IMR-90 (cell line): ENCODE measurements around the gene MARVELD2. TPM values are rescaled to one million over a fixed set of nuclear protein-coding genes. Genes with fewer than 3 reads are reported as not detected.
A peak's percentile ranks its signal among the peaks of the same experiment; 100 is the strongest.

Experiments used
- ATAC-seq: fragments of 200-7000 bp; cut with Tn5 transposase; 2 replicates; pipeline ENCODE4 v1.9.1; 2020; ENCODE audit warnings: low read depth, mild to moderate bottlenecking, moderate library complexity
- BruUV-seq: library from RNA; stranded (reverse); fragments of 400-500 nt; replicated peaks from 2 replicates; lab custom pipeline; 2021; lab: Mats Ljungman, UMichigan
- CTCF ChIA-PET: fragments of 300-600 bp; formaldehyde crosslinking; extraction: SDS; loops from one replicate; lab custom pipeline; 2021; ENCODE audit warnings: antibody characterized with exemption; lab: Yijun Ruan, JAX
- POLR2A ChIA-PET: fragments of 300-600 bp; sonication (Branson Sonifier 250); formaldehyde crosslinking; loops from one replicate; lab custom pipeline; 2022; ENCODE audit warnings: antibody characterized with exemption; ENCODE audit not compliant: unreplicated experiment; lab: Charles Lee
- DNase-seq: peaks from one replicate; pipeline ENCODE4 v3.0.0; 2013
- H2AFZ ChIP-seq: replicated peaks from 2 replicates; pipeline ENCODE3; 2013; ENCODE audit warnings: low read length, mild to moderate bottlenecking; ENCODE audit not compliant: poor library complexity
- H2AK5ac ChIP-seq: 2 replicates; pipeline ENCODE4 v1.6.1; 2013; ENCODE audit warnings: low read depth, low read length, inconsistent platforms
- H2AK9ac ChIP-seq: replicated peaks from 2 replicates; pipeline ENCODE3; 2013; ENCODE audit warnings: mild to moderate bottlenecking, low read depth, low read length, moderate library complexity; ENCODE audit not compliant: poor library complexity
- H2BK120ac ChIP-seq: 2 replicates; pipeline ENCODE4 v1.6.1; 2013; ENCODE audit warnings: low read depth, low read length, inconsistent platforms
- H2BK15ac ChIP-seq: 3 replicates; pipeline ENCODE4 v1.6.1; 2013; ENCODE audit warnings: low read depth, low read length, inconsistent platforms
- H2BK20ac ChIP-seq: 2 replicates; pipeline ENCODE4 v1.6.1; 2013; ENCODE audit warnings: low read depth, mild to moderate bottlenecking, inconsistent platforms, low read length, moderate library complexity
- H2BK5ac ChIP-seq: 2 replicates; pipeline ENCODE4 v1.6.1; 2013; ENCODE audit warnings: mild to moderate bottlenecking, low read depth, low read length, inconsistent platforms; ENCODE audit not compliant: poor library complexity, severe bottlenecking
- H3K14ac ChIP-seq: replicated peaks from 2 replicates; pipeline ENCODE4 v1.6.1; 2013; ENCODE audit warnings: low read depth, low read length, inconsistent platforms
- H3K18ac ChIP-seq: 2 replicates; pipeline ENCODE4 v1.6.1; 2013; ENCODE audit warnings: low read depth, low read length, control low read depth
- H3K23ac ChIP-seq: 2 replicates; pipeline ENCODE4 v1.6.1; 2013; ENCODE audit warnings: low read depth, low read length, inconsistent platforms
- H3K27ac ChIP-seq: 2 replicates; pipeline ENCODE4 v1.5.1; 2013; ENCODE audit warnings: mild to moderate bottlenecking, control low read depth, low read length; ENCODE audit not compliant: insufficient read depth
- H3K27me3 ChIP-seq: 2 replicates; pipeline ENCODE4 v1.6.1; 2013; ENCODE audit warnings: low read length; ENCODE audit not compliant: control insufficient read depth, insufficient read depth
- H3K36me3 ChIP-seq: 2 replicates; pipeline ENCODE4 v1.6.1; 2013; ENCODE audit warnings: low read length, mixed read lengths; ENCODE audit not compliant: control insufficient read depth, insufficient read depth
- H3K4ac ChIP-seq: 2 replicates; pipeline ENCODE4 v1.6.1; 2013; ENCODE audit warnings: low read depth, low read length, inconsistent platforms
- H3K4me1 ChIP-seq: 2 replicates; pipeline ENCODE4 v1.6.1; 2013; ENCODE audit warnings: low read length, mixed read lengths; ENCODE audit not compliant: control insufficient read depth, insufficient read depth
- H3K4me2 ChIP-seq: 2 replicates; pipeline ENCODE4 v1.6.1; 2013; ENCODE audit warnings: low read depth, mild to moderate bottlenecking, control low read depth, low read length, moderate library complexity
- H3K4me3 ChIP-seq: 2 replicates; pipeline ENCODE4 v1.5.1; 2013; ENCODE audit warnings: low read depth, mild to moderate bottlenecking, control low read depth, low read length, moderate library complexity; ENCODE audit not compliant: insufficient read depth
- H3K56ac ChIP-seq: 2 replicates; pipeline ENCODE4 v1.6.1; 2013; ENCODE audit warnings: low read length, inconsistent platforms; ENCODE audit not compliant: insufficient read depth; ENCODE audit errors: extremely low read depth
- H3K79me1 ChIP-seq, 2 experiments: 2 replicates each; pipeline ENCODE4 v1.6.1; 2013; ENCODE audit warnings: low read length in 2 of 2, inconsistent platforms in 1 of 2, low read depth in 1 of 2
- H3K9ac ChIP-seq: 2 replicates; pipeline ENCODE4 v1.6.1; 2013; ENCODE audit warnings: low read depth, low read length, control low read depth
- H3K9me1 ChIP-seq: 2 replicates; pipeline ENCODE4 v1.6.1; 2013; ENCODE audit warnings: low read length, inconsistent platforms; ENCODE audit not compliant: insufficient read depth
- H3K9me3 ChIP-seq: 2 replicates; pipeline ENCODE4 v1.6.1; 2013; ENCODE audit warnings: low read length; ENCODE audit not compliant: control insufficient read depth, insufficient read depth
- H4K20me1 ChIP-seq: 2 replicates; pipeline ENCODE4 v1.6.1; 2013; ENCODE audit warnings: low read length, inconsistent platforms; ENCODE audit not compliant: insufficient read depth
- H4K5ac ChIP-seq: 2 replicates; pipeline ENCODE4 v1.6.1; 2013; ENCODE audit warnings: mild to moderate bottlenecking, low read depth, low read length, control low read depth
- H4K8ac ChIP-seq, 2 experiments: 2 replicates each; pipeline ENCODE4 v1.6.1; 2013; ENCODE audit warnings: low read depth in 2 of 2, low read length in 2 of 2, control low read depth in 1 of 2, inconsistent platforms in 1 of 2
- H4K91ac ChIP-seq: 2 replicates; pipeline ENCODE4 v1.6.1; 2013; ENCODE audit warnings: low read depth, low read length, inconsistent platforms; ENCODE audit not compliant: insufficient read depth
- CEBPB ChIP-seq: IDR thresholded peaks from 2 replicates; pipeline ENCODE4 v1.6.1; 2012; ENCODE audit warnings: low read depth, low read length, improper control_type of control experiment
- MAFK ChIP-seq: IDR thresholded peaks from 2 replicates; pipeline ENCODE4 v1.6.1; 2012; ENCODE audit warnings: low read depth, low read length, improper control_type of control experiment
- WGBS, 2 experiments: methylation state at CpG; one replicate each; pipeline versions ENCODE4 v1.1.5 to v1.1.7; 2013; ENCODE audit warnings: missing lambda C conversion rate in 2 of 2; ENCODE audit not compliant: insufficient read length in 1 of 2; ENCODE audit errors: extremely low coverage in 2 of 2; 5-methylcytosine and 5-hydroxymethylcytosine counted together
- dilution Hi-C: fragments of 300-500 bp; cut with HindIII; formaldehyde crosslinking; loops from one replicate; pipeline ENCODE4 v1.14.3; 2018; ENCODE audit warnings: low sequenced_read_pairs; ENCODE audit not compliant: unreplicated experiment
- in situ Hi-C: fragments of 300-500 bp; cut with MboI; formaldehyde crosslinking; loops from 3 replicates; pipeline ENCODE4 v1.14.3; 2019; ENCODE audit warnings: low sequenced_read_pairs, inconsistent platforms, mixed read lengths
- intact Hi-C: fragments of 100-400 bp; cut with micrococcal nuclease; formaldehyde crosslinking; loops from 2 replicates; pipeline ENCODE4 v1.10.0; 2022
- polyA plus RNA-seq, 3 experiments: library from polyadenylated mRNA; depleted of rRNA; stranded (reverse); fragments of >200 nt; gene quantifications; 2 replicates each; pipeline ENCODE4 v1.2.3, GENCODE V29; 2012; ENCODE audit warnings: low replicate concordance in 1 of 3
- total RNA-seq: library from RNA; depleted of rRNA; stranded (reverse); fragments of >200 nt; gene quantifications from 2 replicates; pipeline ENCODE4 v1.2.3, GENCODE V29; 2012

The MARVELD2 gene
- total and polyA plus RNA-seq, 2 of the 4 experiments (the other 2 are of a cell fraction): 0.51 to 0.54 TPM

DNA sequence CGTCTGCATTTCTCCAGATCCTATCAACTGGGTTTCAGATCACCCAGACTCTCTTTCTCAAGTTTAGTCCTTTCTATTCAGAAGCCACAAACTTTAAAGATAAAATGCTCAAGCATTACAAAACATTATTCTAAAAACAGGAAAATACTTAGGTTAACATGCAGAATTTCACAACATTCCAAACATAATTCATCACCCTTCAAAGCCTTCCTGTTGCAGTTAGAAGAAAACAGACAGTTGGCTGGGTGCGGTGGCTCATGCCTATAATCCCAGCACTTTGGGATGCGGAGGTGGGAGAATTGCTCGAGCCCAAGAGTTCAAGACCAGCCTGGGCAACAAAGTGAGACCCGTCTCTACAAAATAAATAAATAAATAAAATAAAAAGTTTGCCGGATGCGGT, 70.0 kb downstream of the MARVELD2 start:
- ChIA-PET CTCF (no interaction called here), POLR2A (interaction anchor here (0.5 kb wide), 1 partner anchor 32 kb away, joined by 4 read pairs; no protein-coding TSS in a partner anchor)
- Histone ChIP-seq H3K36me3 (no peaks in the 10 kb centered on the region), H4K8ac (no peak overlapping the region), H3K27ac (no peak overlapping the region), H3K18ac (no peak overlapping the region), H3K4ac (no peak overlapping the region), H2BK15ac (no peak overlapping the region), H3K56ac (no peak overlapping the region), H3K4me1 (no peaks in the 10 kb centered on the region), H4K5ac (no peak overlapping the region), H2AK9ac (no peak overlapping the region), H2BK20ac (no peak overlapping the region), H2AK5ac (no peak overlapping the region), H3K27me3 (peaks cover 11% of the 10 kb centered on the region), H4K20me1 (no peaks in the 10 kb centered on the region), H3K9me1 (no peaks in the 10 kb centered on the region), H2BK5ac (no peak overlapping the region), H3K9me3 (no peaks in the 10 kb centered on the region), H3K4me2 (no peak overlapping the region), H3K9ac (no peak overlapping the region), H3K79me1 (no peaks in the 10 kb centered on the region), H3K23ac (no peak overlapping the region), H4K91ac (no peak overlapping the region), H2BK120ac (no peak overlapping the region), H2AFZ (no peak overlapping the region), H3K14ac (no peak overlapping the region), H3K4me3 (no peak overlapping the region)
- peak; percentile 29 for DNase-seq
- dilution Hi-C loops: no loop called here
- intact Hi-C loops: no loop called here
- BruUV-seq: no TSS peak
- TF ChIP-seq CEBPB (peak; percentile 50; the same call in 1 of the 2 replicates), MAFK (no peak)
- in situ Hi-C loops: no loop called here
- no CpG with 5 or more reads among the region's 7 CpGs for WGBS, 2 experiments
- no peak for ATAC-seq
